ENCODE measurements around the gene TMEM203. TPM values are rescaled to one million over a fixed set of nuclear protein-coding genes. Genes with fewer than 3 reads are reported as not detected.

Gene TMEM203
- polyA plus RNA-seq, 1 of the 3 experiments (the other 2 are of a cell fraction), result 55.6 TPM

- no peak overlapping the region for H3K4me2 ChIP-seq
- no peaks in the 10 kb centered on the region for H3K9me3 ChIP-seq
- CTCF ChIA-PET, result interaction anchor here (0.6 to 2.0 kb wide), 7 partner anchors 13 to 130 kb away, joined by 3 to 7 read pairs (median 3); partner anchors contain the start of genes DPP7, GRIN1 and NPDC1
- POLR2A ChIA-PET, result no interaction called here
- no peak overlapping the region for H3K27ac ChIP-seq (ENCODE audit: low read depth in 2 of 2, low read length in 1 of 2)
- H3K79me2 ChIP-seq (ENCODE audit: insufficient read depth), result no peaks in the 10 kb centered on the region
- WGBS (ENCODE audit: low lambda C conversion rate), result 68% methylated on average over 17 of the region's 17 CpGs
- no peak for DNase-seq
- no peak overlapping the region for H2AFZ ChIP-seq (ENCODE audit: low read depth)
- H3K36me3 ChIP-seq (replicated peaks in 1 of 2; ENCODE audit: control insufficient read depth in 1 of 2, insufficient read depth in 2 of 2, low read length in 1 of 2), result peaks cover 0 to 29% of the 10 kb centered on the region in 2 experiments
- no peaks in the 10 kb centered on the region for H3K27me3 ChIP-seq (ENCODE audit: insufficient read depth)
- peaks cover 0 to 19% of the 10 kb centered on the region in 2 experiments; a peak in 1 of 4 replicates for H3K4me1 ChIP-seq (ENCODE audit: control insufficient read depth in 1 of 2, insufficient read depth in 2 of 2, low read depth in 1 of 2, low read length in 1 of 2)
- H3F3A ChIP-seq (replicated peaks; ENCODE audit: insufficient read depth), result no peaks in the 10 kb centered on the region
- H3K4me3 ChIP-seq (ENCODE audit: low read depth in 2 of 2, low read length in 1 of 2), result no peak overlapping the region
- H4K20me1 ChIP-seq (ENCODE audit: insufficient read depth), result no peaks in the 10 kb centered on the region
- TF ChIP-seq CTCF (IDR thresholded peaks at IDR 0.05) (peak; percentile 35), EP300 (IDR thresholded peaks at IDR 0.05; ENCODE audit: borderline replicate concordance in 1 of 2, low read depth in 1 of 2, low read length in 1 of 2) (no peak), IRF3 (IDR thresholded peaks at IDR 0.05; ENCODE audit: low read depth, low read length) (no peak), MXI1 (IDR thresholded peaks at IDR 0.05; ENCODE audit: low read depth, low read length) (no peak), ZBTB33 (IDR thresholded peaks at IDR 0.05; ENCODE audit: borderline replicate concordance, low read depth) (no peak), RAD21 (IDR thresholded peaks at IDR 0.05; ENCODE audit: low read length) (peak; percentile 29), TAF1 (IDR thresholded peaks at IDR 0.05; ENCODE audit: borderline replicate concordance, low read depth, low read length) (no peak), FOXM1 (IDR thresholded peaks at IDR 0.05; ENCODE audit: low read depth) (no peak), POLR2AphosphoS5 (IDR thresholded peaks at IDR 0.05; ENCODE audit: low read depth, low read length) (no peak), FOSL2 (IDR thresholded peaks at IDR 0.05; ENCODE audit: borderline replicate concordance, low read depth) (no peak)
- H3K9ac ChIP-seq, result no peak overlapping the region
- no peaks in the 10 kb centered on the region for H3K9me2 ChIP-seq
Measured at GRCh38 chr9:137176302-137177182, 28.9 kb downstream of the TMEM203 start.
